ENCODE data around the gene GLUD1.
"Not testable (repeated sequence)": the region's sequence is repeated elsewhere in the genome, so short reads cannot be mapped to it uniquely, and the experiment has no call there.

- TF ChIP-seq, protein P1, sequence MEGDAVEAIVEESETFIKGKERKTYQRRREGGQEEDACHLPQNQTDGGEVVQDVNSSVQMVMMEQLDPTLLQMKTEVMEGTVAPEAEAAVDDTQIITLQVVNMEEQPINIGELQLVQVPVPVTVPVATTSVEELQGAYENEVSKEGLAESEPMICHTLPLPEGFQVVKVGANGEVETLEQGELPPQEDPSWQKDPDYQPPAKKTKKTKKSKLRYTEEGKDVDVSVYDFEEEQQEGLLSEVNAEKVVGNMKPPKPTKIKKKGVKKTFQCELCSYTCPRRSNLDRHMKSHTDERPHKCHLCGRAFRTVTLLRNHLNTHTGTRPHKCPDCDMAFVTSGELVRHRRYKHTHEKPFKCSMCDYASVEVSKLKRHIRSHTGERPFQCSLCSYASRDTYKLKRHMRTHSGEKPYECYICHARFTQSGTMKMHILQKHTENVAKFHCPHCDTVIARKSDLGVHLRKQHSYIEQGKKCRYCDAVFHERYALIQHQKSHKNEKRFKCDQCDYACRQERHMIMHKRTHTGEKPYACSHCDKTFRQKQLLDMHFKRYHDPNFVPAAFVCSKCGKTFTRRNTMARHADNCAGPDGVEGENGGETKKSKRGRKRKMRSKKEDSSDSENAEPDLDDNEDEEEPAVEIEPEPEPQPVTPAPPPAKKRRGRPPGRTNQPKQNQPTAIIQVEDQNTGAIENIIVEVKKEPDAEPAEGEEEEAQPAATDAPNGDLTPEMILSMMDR (IDR thresholded peaks at IDR 0.05), result not testable (repeated sequence)
- TF ChIP-seq EP300, POLR2A, POLR2AphosphoS5 (IDR thresholded peaks at IDR 0.05): not testable (repeated sequence)
Measured at GRCh38 chr10:87142230-87143108, 47.8 kb upstream of the GLUD1 start.
